Hematopoietic multipotent progenitor cell treated with erythropoietin and hydrocortisone succinate and interleukin-3 and kit ligand, for 6 days (in vitro differentiated cells): ENCODE data around the gene NME1.

Experiments
- DNase-seq: peaks from one replicate; pipeline ENCODE4 v3.0.0-alpha.2; 2015

The NME1 gene

GRCh38 chr17:51197754-51198153 is 44.4 kb downstream of the NME1 start:
- no peak for DNase-seq

DNA sequence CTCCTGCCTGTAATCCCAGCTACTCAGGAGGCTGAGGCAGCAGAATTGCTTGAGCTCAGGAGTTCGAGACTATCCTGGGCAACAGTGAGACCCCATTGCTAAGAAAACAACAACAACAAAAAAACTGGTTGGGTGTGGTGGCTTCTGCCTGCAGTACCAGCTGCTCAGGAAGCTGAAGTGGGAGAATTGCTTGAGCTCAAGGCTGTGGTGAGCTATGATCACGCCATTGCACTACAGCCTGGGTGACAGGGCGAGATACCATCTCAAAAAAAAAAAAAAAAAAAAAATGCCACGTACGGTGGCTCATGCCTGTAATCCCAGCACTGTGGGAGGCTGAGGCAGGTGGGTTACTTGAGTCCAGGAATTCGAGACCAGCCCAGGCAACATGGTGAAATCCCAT is 46.9 kb downstream of the NME1 start:
- peak; percentile 59 for DNase-seq

DNA sequence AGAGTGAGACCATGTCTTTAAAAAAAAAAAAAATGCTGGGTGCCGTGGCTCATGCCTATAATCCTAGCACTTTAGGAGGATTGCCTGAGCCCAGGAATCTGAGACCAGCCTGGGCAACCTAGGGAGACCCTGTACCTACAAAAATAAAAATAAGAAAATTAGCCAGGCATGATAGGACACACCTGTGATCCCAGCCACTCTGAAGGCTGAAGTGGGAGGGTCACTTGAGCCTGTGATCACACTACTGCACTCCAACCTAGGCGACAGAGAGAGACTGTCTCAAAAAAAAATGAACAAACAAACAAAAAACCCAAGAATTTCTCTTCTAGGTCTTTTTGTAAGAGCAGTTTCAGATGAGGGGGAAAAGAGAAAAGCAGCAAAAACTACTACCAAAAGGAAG is 47.5 kb downstream of the NME1 start:
- DNase-seq: no peak

- no peak for DNase-seq
Observed at GRCh38 chr17:51203838-51204237, 50.5 kb downstream of the NME1 start.
